CD4-positive, alpha-beta memory T cell (primary cell): ENCODE results near the gene SEMA4G. TPM values are rescaled to one million over a fixed set of nuclear protein-coding genes. Genes with fewer than 3 reads are reported as not detected.

Experiments
- CTCF ChIA-PET: fragments of 350-600 bp; sonication (Branson Sonifier 250); formaldehyde crosslinking; loops from one replicate; lab custom pipeline; 2021; ENCODE audit warnings: inconsistent platforms; ENCODE audit not compliant: partially characterized antibody; lab: Charles Lee
- POLR2A ChIA-PET: fragments of 350-600 bp; sonication (Branson Sonifier 250); formaldehyde crosslinking; loops from one replicate; lab custom pipeline; 2021; ENCODE audit not compliant: partially characterized antibody; lab: Charles Lee
- DNase-seq, 5 donors: peaks; one replicate each; pipeline versions ENCODE4 v3.0.0 to v3.0.0-alpha.2; 2020 to 2022; ENCODE audit warnings: mixed read lengths in 1 of 5
- H3K27ac ChIP-seq: one replicate; pipeline ENCODE4 v1.7.0; 2013; ENCODE audit warnings: low read depth, low read length
- H3K27me3 ChIP-seq: 2 replicates; pipeline ENCODE4 v1.7.0; 2013; ENCODE audit warnings: mild to moderate bottlenecking, low read length, moderate library complexity; ENCODE audit not compliant: insufficient read depth
- H3K36me3 ChIP-seq: 2 replicates; pipeline ENCODE4 v1.7.0; 2013; ENCODE audit warnings: mild to moderate bottlenecking, low read length, moderate library complexity; ENCODE audit not compliant: insufficient read depth
- H3K4me1 ChIP-seq: 2 replicates; pipeline ENCODE4 v1.7.0; 2013; ENCODE audit warnings: mild to moderate bottlenecking, low read length, moderate library complexity; ENCODE audit not compliant: insufficient read depth
- H3K4me3 ChIP-seq, 2 donors: one replicate each; pipeline ENCODE4 v1.7.0; 2013; ENCODE audit warnings: low read length in 2 of 2, mild to moderate bottlenecking in 1 of 2
- H3K9me3 ChIP-seq, 2 donors: one replicate each; pipeline ENCODE4 v1.7.0; 2013; ENCODE audit warnings: low read length in 2 of 2, control low read depth in 1 of 2; ENCODE audit not compliant: control insufficient read depth in 1 of 2
- H3K27ac Mint-ChIP-seq, 7 donors: one replicate each; pipeline ENCODE4 v1.8.0; 2020 to 2021; ENCODE audit warnings: mixed read lengths in 7 of 7, mild to moderate bottlenecking in 6 of 7, inconsistent platforms in 3 of 7, moderate library complexity in 3 of 7
- H3K27me3 Mint-ChIP-seq, 2 donors: one replicate each; pipeline ENCODE4 v1.8.0; 2020 to 2021; ENCODE audit warnings: mixed read lengths in 2 of 2
- H3K36me3 Mint-ChIP-seq, 2 donors: one replicate each; pipeline ENCODE4 v1.8.0; 2020 to 2021; ENCODE audit warnings: mixed read lengths in 2 of 2, inconsistent platforms in 1 of 2, mild to moderate bottlenecking in 1 of 2
- H3K4me1 Mint-ChIP-seq, 4 donors: one replicate each; pipeline ENCODE4 v1.8.0; 2020 to 2021; ENCODE audit warnings: mixed read lengths in 4 of 4, mild to moderate bottlenecking in 1 of 4
- H3K4me3 Mint-ChIP-seq, 8 donors: one replicate each; pipeline ENCODE4 v1.8.0; 2020 to 2021; ENCODE audit warnings: mixed read lengths in 8 of 8, mild to moderate bottlenecking in 7 of 8, moderate library complexity in 6 of 8, inconsistent platforms in 3 of 8
- H3K9me3 Mint-ChIP-seq, 8 donors: one replicate each; pipeline ENCODE4 v1.8.0; 2020 to 2021; ENCODE audit warnings: mixed read lengths in 8 of 8, mild to moderate bottlenecking in 5 of 8, inconsistent platforms in 3 of 8, moderate library complexity in 1 of 8
- intact Hi-C: fragments of 100-400 bp; cut with micrococcal nuclease; formaldehyde crosslinking; loops from one replicate; pipeline ENCODE4 v1.15.1; 2023
- polyA plus RNA-seq, 2 donors: library from polyadenylated mRNA; unstranded; fragments of 300-500 nt; fragmentation: Illumina TruSeq; gene quantifications; one replicate each; pipeline ENCODE4 v1.2.3, GENCODE V29; 2021
- total RNA-seq, 2 experiments: library from RNA; stranded (reverse); gene quantifications; one replicate each; pipeline ENCODE4 v1.2.3, GENCODE V29; 2021

The SEMA4G gene
- total and polyA plus RNA-seq, 4 experiments from 2014 or later: 0.26 to 1.4 (median 1.1) TPM; not detected in 1

- intact Hi-C loops: no loop called here
- DNase-seq: no peak
- H3K4me3 ChIP-seq: no peak overlapping the region
- Mint-ChIP-seq H3K4me1 (no peaks in the 10 kb centered on the region), H3K9me3 (no peaks in the 10 kb centered on the region), H3K4me3 (no peak overlapping the region), H3K27me3 (no peaks in the 10 kb centered on the region), H3K36me3 (peaks cover 0 to 12% of the 10 kb centered on the region in 2 donors), H3K27ac (no peak overlapping the region)
- no peak overlapping the region for H3K27ac ChIP-seq
- ChIA-PET POLR2A (interaction anchor here (1.5 to 1.6 kb wide), 2 partner anchors 9 to 10 kb away, joined by 3 to 4 read pairs; no protein-coding TSS in a partner anchor), CTCF (interaction anchor here (1.0 to 2.0 kb wide), 4 partner anchors 9 to 60 kb away, joined by 3 to 18 read pairs (median 4); partner anchors contain the start of genes PDZD7 and SFXN3)
- H3K9me3 ChIP-seq: no peaks in the 10 kb centered on the region
- no peaks in the 10 kb centered on the region for H3K27me3 ChIP-seq
- no peaks in the 10 kb centered on the region for H3K36me3 ChIP-seq
- H3K4me1 ChIP-seq: no peaks in the 10 kb centered on the region
Measured at GRCh38 chr10:101006593-101007098, 37.3 kb downstream of the SEMA4G start.

GRCh38 chr10:101007099-101007711 lies 37.9 kb downstream of the SEMA4G start:
- Mint-ChIP-seq H3K4me1 (no peaks in the 10 kb centered on the region), H3K9me3 (no peaks in the 10 kb centered on the region), H3K27me3 (no peaks in the 10 kb centered on the region), H3K27ac (no peak overlapping the region), H3K36me3 (peaks cover 0 to 12% of the 10 kb centered on the region in 2 donors), H3K4me3 (no peak overlapping the region)
- Histone ChIP-seq H3K9me3 (no peaks in the 10 kb centered on the region), H3K36me3 (no peaks in the 10 kb centered on the region), H3K27me3 (no peaks in the 10 kb centered on the region), H3K27ac (no peak overlapping the region), H3K4me3 (no peak overlapping the region), H3K4me1 (no peaks in the 10 kb centered on the region)
- no peak for DNase-seq
- CTCF ChIA-PET: interaction anchor here (1.0 to 2.0 kb wide), 5 partner anchors 9 to 60 kb away, joined by 3 to 18 read pairs (median 3); partner anchors contain the start of genes PDZD7 and SFXN3
- POLR2A ChIA-PET: interaction anchor here (1.5 to 1.6 kb wide), 2 partner anchors 9 to 10 kb away, joined by 3 to 4 read pairs; no protein-coding TSS in a partner anchor
- intact Hi-C loops: no loop called here

DNA sequence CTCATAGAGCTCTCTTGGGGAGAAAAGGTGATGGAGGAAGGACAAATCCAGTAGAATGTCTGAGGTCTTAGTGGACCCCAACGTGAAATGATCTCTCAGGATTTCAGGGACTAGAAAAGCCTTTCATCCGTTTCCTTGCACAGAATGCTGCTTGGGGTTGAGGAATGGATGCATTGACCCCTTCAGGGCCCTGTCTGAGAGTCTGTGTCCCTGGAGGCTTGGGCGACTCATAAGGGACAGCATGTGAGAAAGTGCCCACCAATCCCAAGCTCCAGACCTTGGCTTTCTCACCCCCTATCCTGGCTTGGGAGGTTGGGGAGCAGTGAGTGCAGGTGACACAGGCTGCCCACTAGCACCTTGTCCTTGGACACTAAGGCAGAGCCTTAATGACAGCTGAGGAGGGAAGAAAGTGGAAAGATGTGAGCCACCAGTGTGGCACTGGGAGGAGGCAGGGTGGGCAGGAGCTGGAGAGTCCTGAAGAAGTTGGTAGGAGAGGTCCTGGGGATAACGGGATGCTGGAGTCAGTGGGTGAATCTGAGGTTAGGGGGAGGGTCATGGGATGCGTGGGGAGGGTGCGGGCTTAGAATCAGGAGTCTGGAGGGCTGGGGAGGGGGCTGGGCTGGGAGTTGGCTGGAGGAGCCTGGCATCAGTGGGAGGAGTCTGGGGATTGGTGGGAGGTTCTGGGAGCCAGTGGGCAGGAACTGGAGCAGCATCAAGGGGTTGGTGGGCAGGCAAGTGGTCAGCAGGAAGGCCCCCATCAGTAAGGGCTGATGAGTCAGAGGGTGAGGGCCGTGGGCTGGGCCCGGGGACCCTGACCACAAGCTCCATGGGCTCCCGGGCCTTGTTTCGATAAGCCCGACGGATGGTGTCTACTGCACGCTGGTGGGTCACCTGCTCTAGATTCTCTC lies 38.9 kb downstream of the SEMA4G start:
- no peak overlapping the region for H3K27ac ChIP-seq
- H3K36me3 ChIP-seq: no peaks in the 10 kb centered on the region
- Mint-ChIP-seq H3K27me3 (peaks cover 3 to 5% of the 10 kb centered on the region in 2 donors), H3K4me1 (peaks cover 5 to 6% (median 6%) of the 10 kb centered on the region in 4 donors), H3K36me3 (peaks cover 0 to 9% of the 10 kb centered on the region in 2 donors), H3K4me3 (no peak overlapping the region), H3K9me3 (no peaks in the 10 kb centered on the region), H3K27ac (peak overlapping the region in 1 of 7 donors; percentile 42)
- no peak for DNase-seq
- no peaks in the 10 kb centered on the region for H3K9me3 ChIP-seq
- no peak overlapping the region for H3K4me3 ChIP-seq
- peaks cover 8% of the 10 kb centered on the region for H3K4me1 ChIP-seq
- POLR2A ChIA-PET: interaction anchor here (0.9 to 1.1 kb wide), 2 partner anchors 11 to 23 kb away, joined by 3 to 4 read pairs; partner anchors contain the start of genes PDZD7 and SFXN3
- CTCF ChIA-PET: interaction anchor here (1.3 to 4.3 kb wide), 4 partner anchors 8 to 11 kb away, joined by 3 to 30 read pairs (median 12); no protein-coding TSS in a partner anchor
- no peaks in the 10 kb centered on the region for H3K27me3 ChIP-seq
- intact Hi-C loops: no loop called here

DNA sequence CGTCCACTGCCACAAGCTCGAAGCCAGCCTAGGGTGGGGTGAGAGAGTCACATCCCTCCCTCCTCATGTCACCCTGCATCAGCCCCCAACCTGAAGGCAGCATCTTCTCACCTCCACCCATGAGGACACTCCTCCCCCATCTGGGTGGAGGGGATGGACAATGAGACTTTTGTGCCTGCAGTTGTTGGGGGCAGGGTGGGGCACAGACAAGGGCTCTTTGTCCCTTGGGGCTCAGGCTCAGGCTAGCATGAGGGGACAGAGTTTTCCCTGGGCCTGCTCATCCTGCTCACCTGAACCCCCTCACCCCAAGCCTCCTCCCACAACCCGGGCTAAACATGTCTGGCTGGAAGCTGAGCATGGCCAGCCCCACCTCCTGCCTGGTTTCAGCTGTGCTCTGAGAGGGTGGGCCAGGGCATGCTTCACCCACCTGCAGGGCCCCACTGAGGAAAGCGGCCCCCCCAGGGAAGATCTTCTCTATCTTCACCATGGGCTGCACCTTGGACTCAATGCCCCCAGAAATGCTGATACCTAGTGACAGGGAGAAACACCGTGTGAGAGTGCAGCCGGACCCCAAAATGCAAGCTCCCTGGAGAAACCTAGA lies 39.6 kb downstream of the SEMA4G start:
- Histone ChIP-seq H3K4me3 (no peak overlapping the region), H3K27ac (no peak overlapping the region), H3K27me3 (no peaks in the 10 kb centered on the region), H3K9me3 (no peaks in the 10 kb centered on the region), H3K4me1 (peaks cover 12% of the 10 kb centered on the region), H3K36me3 (no peaks in the 10 kb centered on the region)
- Mint-ChIP-seq H3K36me3 (peaks cover 0 to 5% of the 10 kb centered on the region in 2 donors), H3K9me3 (no peaks in the 10 kb centered on the region), H3K4me3 (no peak overlapping the region), H3K4me1 (peaks cover 7 to 8% (median 8%) of the 10 kb centered on the region in 4 donors), H3K27me3 (peaks cover 3 to 6% of the 10 kb centered on the region in 2 donors), H3K27ac (no peak overlapping the region)
- DNase-seq: no peak
- intact Hi-C loops: no loop called here
- ChIA-PET CTCF (interaction anchor here (2.6 to 4.3 kb wide), 2 partner anchors 10 to 11 kb away, joined by 7 to 30 read pairs; no protein-coding TSS in a partner anchor), POLR2A (interaction anchor here (0.9 to 1.1 kb wide), 2 partner anchors 12 to 22 kb away, joined by 3 to 4 read pairs; partner anchors contain the start of genes PDZD7 and SFXN3)

- no peaks in the 10 kb centered on the region for H3K27me3 ChIP-seq
- peaks cover 5 to 11% of the 10 kb centered on the region in 2 donors for H3K27me3 Mint-ChIP-seq
- intact Hi-C loops: loop anchor here (5.0 kb wide), 1 partner anchor 98 kb away; the partner anchor contains the start of gene SLF2
- H3K9me3 Mint-ChIP-seq: no peaks in the 10 kb centered on the region
- H3K27ac Mint-ChIP-seq: no peak overlapping the region
- peaks cover 10 to 15% (median 13%) of the 10 kb centered on the region in 4 donors for H3K4me1 Mint-ChIP-seq
- ChIA-PET CTCF (interaction anchor here (0.6 to 4.3 kb wide), 5 partner anchors 9 to 35 kb away, joined by 3 to 30 read pairs (median 6); no protein-coding TSS in a partner anchor), POLR2A (no interaction called here)
- H3K4me1 ChIP-seq: peaks cover 19% of the 10 kb centered on the region
- no peak overlapping the region for H3K27ac ChIP-seq
- no peaks in the 10 kb centered on the region for H3K36me3 ChIP-seq
- H3K4me3 ChIP-seq: no peak overlapping the region
- no peak overlapping the region for H3K4me3 Mint-ChIP-seq
- no peaks in the 10 kb centered on the region for H3K9me3 ChIP-seq
- peaks cover 0 to 5% of the 10 kb centered on the region in 2 donors for H3K36me3 Mint-ChIP-seq
- no peak for DNase-seq
Measured at GRCh38 chr10:101010329-101010728, 41.0 kb downstream of the SEMA4G start.

GRCh38 chr10:101011517-101012423 lies 42.5 kb downstream of the SEMA4G start:
- peaks cover 12 to 19% of the 10 kb centered on the region in 2 donors for H3K27me3 Mint-ChIP-seq
- DNase-seq: no peak
- intact Hi-C loops: loop anchor here (5.0 kb wide), 1 partner anchor 99 kb away; the partner anchor contains the start of gene SLF2

More at GRCh38 chr10:101011517-101012423, 42.5 kb downstream of the SEMA4G start:
- no peak overlapping the region for H3K27ac Mint-ChIP-seq
- H3K4me3 ChIP-seq: no peak overlapping the region
- no peaks in the 10 kb centered on the region for H3K36me3 Mint-ChIP-seq
- H3K4me3 Mint-ChIP-seq: no peak overlapping the region
- no peak overlapping the region for H3K27ac ChIP-seq
- H3K4me1 Mint-ChIP-seq: peaks cover 10 to 15% (median 13%) of the 10 kb centered on the region in 4 donors
- no peaks in the 10 kb centered on the region for H3K36me3 ChIP-seq
- H3K9me3 ChIP-seq: no peaks in the 10 kb centered on the region
- H3K27me3 ChIP-seq: peaks cover 7% of the 10 kb centered on the region
- ChIA-PET CTCF (interaction anchor here (0.9 to 4.3 kb wide), 10 partner anchors 7 to 46 kb away, joined by 3 to 30 read pairs (median 6); partner anchors contain the start of genes PDZD7 and SFXN3), POLR2A (no interaction called here)
- H3K4me1 ChIP-seq: peaks cover 19% of the 10 kb centered on the region
- H3K9me3 Mint-ChIP-seq: no peaks in the 10 kb centered on the region
